Dedifferentiated amniotic fluid mesenchymal stem cell (primary cell): ENCODE results near the gene HGF.

Experiments used
- DNase-seq: peaks from one replicate; pipeline ENCODE4 v3.0.0-alpha.2; 2016; ENCODE audit errors: extremely low spot score

HGF gene

DNA sequence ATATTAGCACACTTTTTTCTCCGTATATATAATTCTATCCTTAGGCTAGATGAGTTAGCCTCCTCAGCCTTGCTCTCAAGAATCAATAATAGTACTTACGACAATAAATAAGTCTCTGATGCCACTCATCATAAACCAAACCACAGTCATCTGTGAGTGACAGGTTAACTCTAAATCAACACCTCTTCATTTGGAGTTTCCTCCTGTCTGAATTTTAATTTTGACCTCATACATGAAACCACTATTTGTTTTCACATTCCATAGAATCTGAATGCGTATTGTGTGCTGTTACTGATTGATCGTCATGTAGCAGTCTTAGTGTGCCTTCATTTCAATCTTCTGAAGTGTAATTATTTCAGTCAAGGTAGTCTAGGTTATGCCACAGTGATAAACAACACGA, 85.8 kb downstream of the HGF start:
- DNase-seq: no peak

DNA sequence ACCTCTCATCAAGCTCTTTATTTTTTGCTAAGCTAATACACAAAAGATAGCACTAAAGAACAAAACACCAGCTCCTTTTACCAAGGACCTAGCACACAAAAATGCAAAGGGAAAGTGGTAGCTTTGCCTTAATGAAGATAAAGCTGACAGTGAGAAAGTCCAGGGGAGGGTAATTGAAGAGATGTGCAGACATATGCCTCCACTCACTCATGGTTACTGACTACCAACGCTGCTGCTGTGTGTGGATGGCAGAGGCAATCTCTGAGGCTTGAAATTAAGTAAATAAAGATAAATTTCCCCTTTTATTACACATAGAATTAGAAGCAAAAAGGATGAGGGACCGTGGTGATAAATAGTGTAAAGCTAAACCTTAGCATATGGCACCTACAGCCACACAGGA, 87.0 kb downstream of the HGF start:
- no peak for DNase-seq

DNA sequence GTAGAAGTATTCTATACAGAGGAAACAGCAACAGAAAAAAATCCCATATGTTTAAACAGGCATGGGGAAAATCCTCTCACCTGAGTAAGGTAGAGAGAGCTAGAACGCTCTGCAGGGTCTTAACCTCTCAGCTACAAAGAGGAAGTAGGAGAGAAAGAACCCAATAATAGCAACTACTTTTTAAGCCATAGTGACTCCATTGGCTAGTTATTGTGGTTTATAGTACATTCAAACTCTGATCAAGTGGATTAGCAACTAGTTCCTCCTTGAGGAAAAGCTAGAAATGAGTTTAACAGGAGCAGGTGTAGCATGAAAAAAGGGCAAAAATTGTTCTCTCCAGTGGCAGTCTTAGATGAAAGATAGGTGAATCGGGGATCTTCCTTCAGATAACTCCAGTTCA, 89.7 kb downstream of the HGF start:
- DNase-seq: no peak

DNA sequence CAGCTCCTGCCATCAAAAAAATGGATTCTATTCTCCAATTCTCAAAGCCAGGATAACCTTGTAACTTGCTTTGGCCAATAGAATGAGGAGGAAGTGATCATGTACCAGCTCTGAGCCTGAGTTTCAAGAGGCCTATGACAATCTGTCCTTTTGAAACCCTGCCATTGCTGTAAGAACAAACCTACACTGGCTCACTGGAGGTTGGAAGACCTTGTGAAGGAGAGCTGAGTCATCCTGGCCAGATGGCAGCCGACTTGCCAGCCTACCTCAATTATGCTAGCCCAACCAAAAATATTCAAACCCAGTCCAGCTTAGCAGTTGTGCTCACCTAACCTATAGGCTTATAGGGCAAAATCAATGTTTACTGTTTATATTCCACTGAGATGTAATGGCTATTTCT, 93.0 kb downstream of the HGF start:
- no peak for DNase-seq

DNA sequence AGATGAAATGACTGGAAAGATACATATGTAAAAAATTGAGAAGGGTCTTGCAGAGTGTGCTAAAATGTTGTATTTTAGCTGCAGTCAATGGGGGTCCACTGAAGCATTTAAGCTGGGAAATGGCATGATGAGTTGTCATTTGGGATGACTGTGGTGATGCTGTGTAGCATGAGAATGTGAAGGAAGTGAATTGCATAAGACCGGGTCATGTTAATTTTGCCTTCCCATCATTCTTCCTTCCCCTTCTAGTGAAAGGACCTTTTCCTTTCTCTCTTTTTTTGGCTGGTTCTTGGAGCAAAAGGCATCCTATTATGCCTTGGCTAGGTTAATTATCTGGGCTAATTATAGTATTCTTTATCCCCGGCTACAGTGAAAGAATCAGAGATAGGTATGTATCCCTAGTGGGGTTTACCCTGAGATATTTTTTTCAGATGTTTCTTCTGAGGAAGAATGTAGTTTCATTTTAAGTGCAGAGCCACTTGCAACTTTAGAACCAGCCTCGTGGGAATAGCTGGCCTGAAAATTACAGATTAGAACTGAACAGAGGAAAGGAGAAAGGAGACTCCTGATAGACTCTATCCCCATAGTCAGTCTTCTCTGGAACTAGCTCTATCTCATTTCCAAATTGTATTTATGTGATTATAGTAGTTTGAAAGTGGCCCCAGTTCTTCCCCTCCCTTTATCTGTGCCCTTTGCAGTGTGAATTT, 93.6 kb downstream of the HGF start:
- peak; percentile 36 for DNase-seq

DNA sequence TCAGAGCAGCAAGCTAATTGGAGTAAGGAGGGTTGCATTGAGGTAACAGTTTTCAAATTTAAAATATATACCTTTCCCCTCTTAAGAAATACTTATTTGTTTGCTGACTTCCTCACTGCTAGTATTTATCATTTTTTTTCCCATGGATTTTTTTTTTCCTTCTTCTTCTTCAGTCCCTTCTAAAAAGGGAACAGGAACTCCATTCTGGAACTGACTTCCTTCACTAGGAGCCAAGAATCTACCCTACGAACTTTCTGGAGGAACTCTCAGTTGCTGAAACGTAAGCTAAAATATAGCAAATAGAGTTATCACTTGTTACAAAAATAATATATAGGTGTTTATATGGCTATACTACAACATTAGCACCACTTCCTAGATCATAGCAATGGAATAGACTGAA, 95.4 kb downstream of the HGF start:
- DNase-seq: no peak

DNA sequence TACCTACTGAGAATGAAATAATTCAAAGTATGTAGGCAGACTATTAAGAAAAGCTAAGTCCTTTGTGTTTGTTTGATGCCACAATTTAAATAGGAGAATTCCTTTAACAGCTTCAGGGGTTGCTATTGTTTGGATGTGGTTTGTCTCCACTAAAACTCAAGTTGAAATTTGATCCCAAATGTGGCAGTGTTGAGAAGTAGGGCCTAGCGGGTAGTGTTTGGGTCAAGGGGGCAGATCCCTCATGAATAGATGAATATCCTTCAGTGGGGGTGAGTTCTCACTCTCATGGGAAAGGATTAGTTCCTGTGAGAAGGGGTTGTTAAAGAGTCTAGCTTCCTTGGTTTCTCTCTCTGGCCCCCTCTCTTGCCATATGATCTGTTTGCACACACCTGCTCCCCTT, 97.0 kb downstream of the HGF start:
- DNase-seq: no peak

DNA sequence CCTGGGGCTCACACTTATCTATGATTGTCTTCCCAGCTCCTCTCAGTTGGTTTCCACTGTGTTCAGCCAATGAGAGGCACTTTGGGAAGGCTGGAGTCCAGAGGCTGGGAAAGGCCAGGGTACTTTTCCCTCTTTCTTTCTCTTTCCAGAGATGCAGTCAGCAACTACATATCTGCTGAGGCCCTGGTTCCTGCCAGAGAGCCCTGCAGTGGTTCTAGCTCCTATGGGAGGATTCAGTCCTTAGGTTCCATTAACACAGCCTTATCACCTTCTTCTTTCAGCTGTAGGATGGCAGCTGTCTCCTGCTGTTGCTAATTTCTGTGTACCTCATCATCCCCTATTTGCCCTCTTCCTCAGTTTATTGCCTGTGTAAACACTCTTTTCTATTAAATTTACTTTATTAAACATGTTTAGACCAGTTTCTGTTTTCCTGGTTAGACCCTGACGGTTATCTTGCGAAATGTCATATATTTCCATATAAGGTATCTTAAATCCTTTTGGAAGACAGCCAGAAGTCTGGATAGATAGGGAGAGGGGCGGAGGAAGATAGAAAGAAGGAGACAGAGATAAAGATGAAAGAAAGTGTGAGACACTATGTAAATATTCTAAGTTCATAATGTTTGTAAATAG, 100.3 kb downstream of the HGF start:
- DNase-seq: no peak

DNA sequence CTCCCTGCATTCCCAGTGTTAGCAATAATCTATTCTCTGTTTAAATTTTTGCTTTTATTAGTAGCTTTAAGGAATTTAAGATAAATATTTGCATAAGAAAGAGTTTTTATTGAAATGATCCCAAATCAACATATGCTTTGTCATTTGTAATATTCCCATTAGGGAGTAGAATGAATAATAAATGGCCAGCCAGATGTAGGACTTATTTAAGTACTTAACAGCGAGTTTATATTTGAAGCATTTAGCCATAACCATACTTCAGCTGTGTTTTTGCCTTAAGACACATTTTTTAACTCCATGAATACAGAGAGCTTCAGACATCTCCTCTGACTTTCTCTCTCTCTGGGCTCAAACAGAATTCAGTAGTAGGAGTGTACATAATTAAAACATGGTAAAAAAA, 103.6 kb downstream of the HGF start:
- no peak for DNase-seq

DNA sequence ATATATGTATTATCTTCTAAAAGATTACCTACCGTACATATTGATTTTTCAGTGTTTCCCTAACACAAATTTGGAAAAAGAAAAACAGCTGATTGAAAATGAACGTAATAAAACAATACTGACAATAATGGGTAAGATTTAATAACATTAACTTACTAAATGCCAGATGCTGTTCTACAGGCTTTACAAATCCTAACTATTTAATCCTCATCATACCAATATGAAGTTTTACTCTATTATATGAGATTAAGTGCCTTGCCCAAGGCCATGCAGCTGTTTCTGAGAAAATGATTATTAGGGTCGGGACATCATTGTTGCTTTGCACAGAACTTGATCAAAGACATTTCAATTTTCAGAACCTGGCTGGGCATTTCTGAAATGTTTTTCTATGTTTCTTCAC, 104.6 kb downstream of the HGF start:
- no peak for DNase-seq

DNA sequence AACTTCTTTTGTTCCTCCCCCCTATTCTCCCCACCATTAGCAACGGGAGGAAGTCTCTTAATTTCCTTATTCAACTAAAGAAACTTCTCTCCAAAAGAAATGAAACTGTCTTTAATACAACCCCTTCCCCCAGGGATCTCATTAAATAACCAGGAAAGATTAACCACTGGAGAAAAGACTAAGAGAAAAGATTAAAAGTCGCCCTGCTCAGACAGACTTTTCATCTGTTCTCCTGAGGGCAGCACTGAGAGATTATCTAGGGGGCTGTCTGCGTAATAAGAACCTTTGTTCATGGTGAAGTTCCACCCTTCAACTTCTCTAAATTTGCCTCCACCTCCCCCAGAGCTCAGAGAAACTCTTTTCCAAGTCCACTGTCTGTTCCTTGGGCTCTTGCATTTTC, 105.5 kb downstream of the HGF start:
- DNase-seq: no peak

DNA sequence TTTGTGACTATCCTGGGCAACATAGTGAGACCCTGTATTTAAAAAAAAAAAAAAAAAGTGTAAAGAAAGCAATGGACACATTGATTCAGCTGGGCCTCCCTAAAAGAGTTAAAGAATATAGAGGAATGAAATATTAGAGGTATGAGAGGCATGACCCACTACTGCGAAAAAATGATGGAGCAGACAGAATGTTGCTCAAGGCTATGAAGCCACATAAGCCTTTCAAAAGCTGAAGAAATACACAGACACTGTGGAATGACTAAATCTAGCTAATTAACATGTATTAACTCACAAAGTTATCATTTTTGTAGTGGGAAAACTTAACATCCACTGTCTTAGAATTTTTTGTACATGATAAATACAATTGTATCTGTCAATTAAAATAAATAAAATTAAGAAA, 107.3 kb downstream of the HGF start:
- peak; percentile 66 for DNase-seq

DNA sequence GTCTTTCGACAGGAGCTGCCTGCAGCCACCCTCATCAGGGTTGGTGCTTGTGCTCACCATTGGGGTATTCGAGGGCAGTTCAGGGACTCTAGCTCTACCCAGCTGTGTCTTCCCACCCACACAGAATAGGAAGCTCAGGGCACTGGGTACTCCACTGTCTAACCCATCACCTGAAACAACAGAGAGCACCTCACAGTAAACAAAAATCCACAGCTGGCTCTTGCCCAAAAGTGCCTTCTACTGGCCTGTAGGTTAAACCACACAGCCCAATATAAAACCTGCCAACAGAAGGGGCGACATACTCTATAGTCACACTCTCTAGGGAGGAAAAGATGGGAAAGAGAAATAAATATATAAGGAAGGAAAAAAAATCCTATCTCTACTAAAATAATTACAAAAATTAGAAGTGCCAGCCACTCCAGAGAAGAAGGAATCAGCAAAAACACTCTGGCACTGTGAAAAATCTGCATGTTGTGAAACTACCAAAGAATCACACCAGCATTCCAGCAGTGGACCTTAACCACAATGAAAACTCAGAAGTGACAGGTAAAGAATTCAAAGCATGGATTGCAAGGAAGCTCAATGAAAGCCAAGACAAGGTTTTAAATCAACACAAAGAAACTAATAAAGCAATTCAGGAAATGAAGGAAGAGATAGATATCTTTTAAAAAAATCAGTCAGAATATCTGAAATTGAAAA, 110.0 kb downstream of the HGF start:
- no peak for DNase-seq

DNA sequence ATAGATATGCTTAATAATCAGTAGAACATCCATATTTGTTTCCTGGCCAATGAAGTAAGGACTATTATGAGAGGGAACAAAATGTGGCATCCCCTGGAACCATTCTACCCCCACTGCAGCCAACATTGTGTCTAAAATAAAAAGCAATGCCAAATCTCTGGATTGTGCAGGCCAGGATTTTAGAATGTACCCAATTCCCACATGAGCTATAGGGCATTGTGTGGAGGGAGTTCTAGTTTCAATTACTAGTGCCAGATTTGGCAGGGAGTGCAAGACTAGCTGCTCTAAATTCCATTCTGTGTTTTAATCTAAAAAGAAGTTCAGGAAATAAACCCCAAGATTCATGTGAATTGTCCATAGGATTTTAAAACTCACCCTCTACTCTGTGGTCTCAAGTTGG, 112.3 kb downstream of the HGF start:
- no peak for DNase-seq

DNA sequence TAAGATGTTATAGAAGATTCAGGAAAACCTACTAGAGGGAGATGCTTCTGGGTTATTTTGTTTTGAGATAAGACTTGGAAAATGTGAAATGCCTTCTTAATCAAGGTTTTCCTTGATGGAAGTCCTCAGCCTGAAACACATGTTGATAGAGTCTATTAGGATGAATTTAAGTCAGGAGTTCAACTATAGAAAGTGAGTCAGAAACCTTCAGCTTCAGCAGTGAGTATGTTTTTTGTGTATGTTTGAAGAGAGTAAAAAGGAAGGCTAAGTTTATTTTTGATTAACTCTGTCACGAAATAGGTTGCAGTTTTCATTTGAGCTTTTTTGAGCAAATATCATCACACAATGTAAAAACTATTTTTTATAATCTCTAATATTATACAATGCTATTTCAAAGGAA, 114.6 kb downstream of the HGF start:
- DNase-seq: no peak

DNA sequence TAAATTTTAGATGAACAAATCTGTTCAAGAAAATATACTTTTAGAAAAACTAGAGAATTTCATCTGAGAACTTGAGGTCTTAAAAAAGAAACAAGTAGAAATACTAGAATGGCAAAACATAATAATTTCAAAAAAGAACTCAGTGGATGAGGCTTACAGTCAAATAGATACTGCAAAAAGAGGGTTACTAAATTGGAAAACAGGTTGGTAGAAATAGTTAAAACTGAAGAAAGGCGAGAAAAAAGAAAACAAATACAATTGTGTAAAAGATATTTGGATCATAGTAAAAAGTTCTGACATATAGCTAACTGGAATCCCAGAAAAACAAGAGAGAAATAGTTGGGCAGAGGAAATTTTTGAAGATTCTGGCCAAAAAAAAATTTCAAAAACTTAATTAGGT, 117.6 kb downstream of the HGF start:
- DNase-seq: no peak
